Thyroid gland (tissue), 4 donors: ENCODE data around the gene SERBP1.

Source experiments
- CTCF ChIP-seq, 6 experiments: fragments of 200-600 bp in 3 of 6; fragments of 450-650 bp in 3 of 6; sonication (generic) in 3 of 6; IDR thresholded peaks; one replicate each; pipeline ENCODE4 v1.5.1; 2016 to 2019; ENCODE audit warnings: antibody characterized with exemption in 6 of 6, mild to moderate bottlenecking in 2 of 6, inconsistent platforms in 1 of 6, moderate library complexity in 1 of 6
- POLR2A ChIP-seq, 2 donors: fragments of 450-650 bp; IDR thresholded peaks; one replicate each; pipeline ENCODE4 v1.6.1; 2017; ENCODE audit warnings: antibody characterized with exemption in 2 of 2, mild to moderate bottlenecking in 2 of 2, moderate library complexity in 1 of 2

- TF ChIP-seq POLR2A (IDR thresholded peaks at IDR 0.05) (no peak), CTCF (IDR thresholded peaks at IDR 0.05) (no peak)
Measured at GRCh38 chr1:67408148-67408547, 22.1 kb downstream of the SERBP1 start.
